Measurements from ENCODE around the gene ABLIM1.

GRCh38 chr10:114519756-114520293 lies 138.2 kb downstream of the ABLIM1 start:
- TF ChIP-seq CTCF (IDR thresholded peaks at IDR 0.05) (no peak), POLR2A (IDR thresholded peaks at IDR 0.05) (no peak)
